ENCODE results near the gene CHD9.
"Not testable (repeated sequence)": the region's sequence is repeated elsewhere in the genome, so short reads cannot be mapped to it uniquely, and the experiment has no call there.

The CHD9 gene

DNA sequence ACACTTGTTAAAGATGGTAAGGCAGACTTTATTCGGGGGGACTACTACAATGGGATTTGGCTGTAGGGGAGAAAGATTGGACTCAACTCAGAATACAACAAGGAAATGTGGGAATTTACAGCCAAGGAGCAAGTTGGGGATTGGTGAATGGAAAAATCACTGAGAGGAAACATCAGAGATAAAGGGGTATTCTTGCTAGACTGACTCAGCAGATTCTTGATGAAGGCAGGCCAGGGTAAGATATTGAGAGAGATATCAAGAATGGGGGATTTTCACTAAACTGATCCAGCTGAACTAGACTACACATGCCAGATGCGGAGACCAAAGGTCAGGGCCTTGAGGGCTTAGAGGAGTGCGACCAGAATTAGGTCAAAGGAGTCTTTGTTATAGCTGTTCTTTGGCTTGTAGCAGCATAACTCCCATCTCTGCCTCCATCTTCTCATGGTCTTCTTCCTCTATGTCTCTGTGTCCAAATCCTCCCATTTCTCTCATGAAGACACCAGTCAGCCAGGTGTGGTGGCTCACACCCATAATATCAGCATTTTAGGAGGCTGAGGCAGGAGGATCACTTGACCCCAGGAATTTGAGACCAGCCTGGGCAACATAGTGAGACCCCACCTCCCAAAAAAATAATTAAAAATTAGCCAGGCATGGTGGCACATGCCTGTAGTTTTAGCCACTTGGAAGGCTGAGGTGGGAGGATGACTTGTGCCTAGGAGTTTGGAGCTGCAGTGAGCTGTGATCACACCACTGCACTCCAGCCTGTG lies 19.4 kb upstream of the CHD9 start:
- H3K4me1 ChIP-seq (ENCODE audit: insufficient read depth, low read length, poor library complexity, severe bottlenecking), result no peaks in the 10 kb centered on the region
- no peaks in the 10 kb centered on the region for H3K36me3 ChIP-seq (ENCODE audit: insufficient read depth, low read length)
- H4K20me1 ChIP-seq (ENCODE audit: insufficient read depth, low read length, poor library complexity, severe bottlenecking), result no peaks in the 10 kb centered on the region
- H3K9me2 ChIP-seq (replicated peaks; ENCODE audit: low read depth, low read length), result no peaks in the 10 kb centered on the region
- H3K9me3 ChIP-seq (ENCODE audit: insufficient read depth, low read depth, low read length), result no peaks in the 10 kb centered on the region; the same call in 1 of the 2 replicates
- H3K79me2 ChIP-seq (ENCODE audit: insufficient read depth, low read length), result no peaks in the 10 kb centered on the region
- H2AFZ ChIP-seq (ENCODE audit: low read length), result no peak overlapping the region
- H3K4me3 ChIP-seq (ENCODE audit: low read length, poor library complexity, severe bottlenecking), result no peak overlapping the region
- no peaks in the 10 kb centered on the region for H3F3A ChIP-seq (ENCODE audit: low read depth)
- no peak for TF ChIP-seq EZH2phosphoT487 (IDR thresholded peaks at IDR 0.05; ENCODE audit: borderline replicate concordance)
- TF ChIP-seq, protein P1, sequence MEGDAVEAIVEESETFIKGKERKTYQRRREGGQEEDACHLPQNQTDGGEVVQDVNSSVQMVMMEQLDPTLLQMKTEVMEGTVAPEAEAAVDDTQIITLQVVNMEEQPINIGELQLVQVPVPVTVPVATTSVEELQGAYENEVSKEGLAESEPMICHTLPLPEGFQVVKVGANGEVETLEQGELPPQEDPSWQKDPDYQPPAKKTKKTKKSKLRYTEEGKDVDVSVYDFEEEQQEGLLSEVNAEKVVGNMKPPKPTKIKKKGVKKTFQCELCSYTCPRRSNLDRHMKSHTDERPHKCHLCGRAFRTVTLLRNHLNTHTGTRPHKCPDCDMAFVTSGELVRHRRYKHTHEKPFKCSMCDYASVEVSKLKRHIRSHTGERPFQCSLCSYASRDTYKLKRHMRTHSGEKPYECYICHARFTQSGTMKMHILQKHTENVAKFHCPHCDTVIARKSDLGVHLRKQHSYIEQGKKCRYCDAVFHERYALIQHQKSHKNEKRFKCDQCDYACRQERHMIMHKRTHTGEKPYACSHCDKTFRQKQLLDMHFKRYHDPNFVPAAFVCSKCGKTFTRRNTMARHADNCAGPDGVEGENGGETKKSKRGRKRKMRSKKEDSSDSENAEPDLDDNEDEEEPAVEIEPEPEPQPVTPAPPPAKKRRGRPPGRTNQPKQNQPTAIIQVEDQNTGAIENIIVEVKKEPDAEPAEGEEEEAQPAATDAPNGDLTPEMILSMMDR (conservative IDR thresholded peaks at IDR 0.05; ENCODE audit: low read length), result no peak
- no peak overlapping the region for H3K9ac ChIP-seq (ENCODE audit: low read depth, low read length, poor library complexity, severe bottlenecking)
- no peaks in the 10 kb centered on the region for H3K27me3 ChIP-seq (ENCODE audit: insufficient read depth, low read length, poor library complexity, severe bottlenecking)
- no peak overlapping the region for H3K4me2 ChIP-seq (ENCODE audit: low read depth, low read length, poor library complexity, severe bottlenecking)

DNA sequence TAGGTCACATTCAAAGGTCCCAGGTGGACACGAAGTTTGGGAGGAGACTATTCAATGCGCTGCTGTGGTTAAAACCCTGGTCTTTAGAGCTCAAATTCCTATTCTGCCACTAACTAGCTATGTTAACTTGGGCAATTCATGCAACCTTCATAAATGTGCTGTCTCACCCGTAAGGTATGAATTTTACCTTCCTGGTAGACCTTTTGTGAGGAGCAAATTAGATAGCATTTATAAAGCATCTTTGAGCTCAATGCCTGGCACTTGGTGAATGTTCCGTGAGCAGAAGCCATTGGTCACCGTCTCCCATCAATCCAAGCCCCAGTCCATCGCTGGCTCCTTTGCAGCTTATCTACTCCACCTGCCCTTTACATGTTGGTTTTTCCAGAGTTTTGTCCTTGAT lies 18.7 kb upstream of the CHD9 start:
- Histone ChIP-seq H3F3A (ENCODE audit: low read depth) (no peaks in the 10 kb centered on the region), H3K4me2 (ENCODE audit: low read depth, low read length, poor library complexity, severe bottlenecking) (no peak overlapping the region), H3K4me1 (ENCODE audit: insufficient read depth, low read length, poor library complexity, severe bottlenecking) (no peaks in the 10 kb centered on the region), H3K9me2 (replicated peaks; ENCODE audit: low read depth, low read length) (no peaks in the 10 kb centered on the region), H3K4me3 (ENCODE audit: low read length, poor library complexity, severe bottlenecking) (no peak overlapping the region), H3K27me3 (ENCODE audit: insufficient read depth, low read length, poor library complexity, severe bottlenecking) (no peaks in the 10 kb centered on the region), H3K79me2 (ENCODE audit: insufficient read depth, low read length) (no peaks in the 10 kb centered on the region), H3K9me3 (ENCODE audit: insufficient read depth, low read depth, low read length) (no peaks in the 10 kb centered on the region; the same call in 1 of the 2 replicates), H3K9ac (ENCODE audit: low read depth, low read length, poor library complexity, severe bottlenecking) (no peak overlapping the region), H3K36me3 (ENCODE audit: insufficient read depth, low read length) (no peaks in the 10 kb centered on the region), H4K20me1 (ENCODE audit: insufficient read depth, low read length, poor library complexity, severe bottlenecking) (no peaks in the 10 kb centered on the region), H2AFZ (ENCODE audit: low read length) (no peak overlapping the region)
- no peak for TF ChIP-seq EZH2phosphoT487 (IDR thresholded peaks at IDR 0.05; ENCODE audit: borderline replicate concordance)
- TF ChIP-seq, protein P1 (conservative IDR thresholded peaks at IDR 0.05; ENCODE audit: low read length), result no peak

DNA sequence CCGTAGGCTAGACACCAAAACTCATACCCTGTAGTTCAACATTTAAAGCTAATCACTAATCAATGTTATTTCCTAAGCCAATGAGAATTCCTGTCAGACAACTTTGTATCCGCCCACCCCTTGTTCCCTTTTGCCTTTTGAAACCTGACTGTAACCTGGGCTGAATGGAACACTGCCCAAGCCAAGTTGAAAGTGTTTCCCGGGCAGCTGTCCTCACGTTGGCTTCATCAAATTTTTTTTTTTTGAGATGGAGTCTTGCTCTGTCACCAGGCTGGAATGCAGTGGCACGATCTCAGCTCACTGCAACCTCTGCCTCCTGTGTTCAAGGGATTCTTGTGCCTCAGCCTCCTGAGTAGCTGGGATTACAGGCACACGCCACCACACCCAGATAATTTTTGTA lies 18.1 kb upstream of the CHD9 start:
- not testable (repeated sequence) for H3K9me2 ChIP-seq (replicated peaks; ENCODE audit: low read depth, low read length); H3K4me1 ChIP-seq (ENCODE audit: insufficient read depth, low read length, poor library complexity, severe bottlenecking); H3K9ac ChIP-seq (ENCODE audit: low read depth, low read length, poor library complexity, severe bottlenecking); H3K36me3 ChIP-seq (ENCODE audit: insufficient read depth, low read length); H3K4me2 ChIP-seq (ENCODE audit: low read depth, low read length, poor library complexity, severe bottlenecking); H2AFZ ChIP-seq (ENCODE audit: low read length); H3K9me3 ChIP-seq (ENCODE audit: insufficient read depth, low read depth, low read length); H3K4me3 ChIP-seq (ENCODE audit: low read length, poor library complexity, severe bottlenecking); H3K27me3 ChIP-seq (ENCODE audit: insufficient read depth, low read length, poor library complexity, severe bottlenecking); H3K79me2 ChIP-seq (ENCODE audit: insufficient read depth, low read length); H3F3A ChIP-seq (ENCODE audit: low read depth); H4K20me1 ChIP-seq (ENCODE audit: insufficient read depth, low read length, poor library complexity, severe bottlenecking)

DNA sequence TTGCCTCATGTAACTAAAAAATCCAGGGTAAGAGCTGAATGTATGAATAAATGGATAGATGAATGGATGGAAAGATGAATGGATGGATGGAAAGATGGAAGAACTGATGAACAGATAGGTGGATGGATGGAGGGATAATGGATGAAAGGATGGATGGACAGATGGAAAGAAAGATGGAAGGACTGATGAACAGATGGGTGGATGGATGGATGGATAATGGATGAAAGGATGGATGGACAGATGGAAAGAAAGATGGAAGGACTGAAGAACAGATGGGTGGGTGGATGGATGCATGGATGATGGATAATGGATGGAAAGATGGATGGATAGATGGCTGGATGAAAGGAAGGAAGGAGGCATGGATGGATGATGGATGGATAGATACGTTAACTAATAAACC lies 14.0 kb upstream of the CHD9 start:
- Histone ChIP-seq H4K20me1 (ENCODE audit: insufficient read depth, low read length, poor library complexity, severe bottlenecking) (no peaks in the 10 kb centered on the region), H3K36me3 (ENCODE audit: insufficient read depth, low read length) (no peaks in the 10 kb centered on the region), H2AFZ (ENCODE audit: low read length) (no peak overlapping the region), H3K27me3 (ENCODE audit: insufficient read depth, low read length, poor library complexity, severe bottlenecking) (no peaks in the 10 kb centered on the region), H3K4me2 (ENCODE audit: low read depth, low read length, poor library complexity, severe bottlenecking) (no peak overlapping the region), H3K9me2 (replicated peaks; ENCODE audit: low read depth, low read length) (no peaks in the 10 kb centered on the region), H3K4me3 (ENCODE audit: low read length, poor library complexity, severe bottlenecking) (no peak overlapping the region), H3K4me1 (ENCODE audit: insufficient read depth, low read length, poor library complexity, severe bottlenecking) (peaks cover 10% of the 10 kb centered on the region), H3K79me2 (ENCODE audit: insufficient read depth, low read length) (no peaks in the 10 kb centered on the region), H3K9me3 (ENCODE audit: insufficient read depth, low read depth, low read length) (no peaks in the 10 kb centered on the region), H3F3A (ENCODE audit: low read depth) (no peaks in the 10 kb centered on the region), H3K9ac (ENCODE audit: low read depth, low read length, poor library complexity, severe bottlenecking) (no peak overlapping the region)
- TF ChIP-seq EZH2phosphoT487 (IDR thresholded peaks at IDR 0.05; ENCODE audit: borderline replicate concordance), result no peak
- TF ChIP-seq, protein P1 (conservative IDR thresholded peaks at IDR 0.05; ENCODE audit: low read length), result no peak
